NCI-H82 (cell line): ENCODE measurements around the gene RPUSD3.
"Not testable (repeated sequence)": the region's sequence is repeated elsewhere in the genome, so short reads cannot be mapped to it uniquely, and the experiment has no call there.

Experiments used
- DNase-seq: peaks from one replicate; lab custom pipeline; 2025; lab: John Stamatoyannopoulos, UW

RPUSD3 gene

DNA sequence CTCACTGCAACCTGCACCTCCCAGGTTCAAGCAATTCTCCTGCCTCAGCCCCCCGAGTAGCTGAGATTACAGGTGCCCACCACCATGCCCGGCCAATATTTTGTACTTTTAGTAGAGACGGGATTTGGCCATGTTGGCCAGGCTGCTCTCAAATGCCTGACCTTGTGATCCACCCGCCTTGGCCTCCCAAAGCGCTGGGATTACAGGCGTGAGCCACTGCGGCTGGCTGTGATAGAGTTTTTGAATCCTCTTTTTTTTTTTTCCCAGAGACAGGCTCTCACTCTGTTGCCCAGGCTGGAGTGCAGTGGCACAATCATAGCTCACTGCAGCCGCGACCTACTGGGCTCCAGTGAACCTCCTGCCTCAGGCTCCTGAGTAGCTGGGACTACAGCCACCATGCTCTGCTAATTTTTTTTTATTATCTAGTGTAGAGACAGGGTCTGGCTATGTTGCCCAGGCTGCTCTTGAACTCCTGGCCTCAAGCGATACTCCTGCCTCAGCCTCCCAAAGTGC, 21.4 kb upstream of the RPUSD3 start:
- not testable (repeated sequence) for DNase-seq

DNA sequence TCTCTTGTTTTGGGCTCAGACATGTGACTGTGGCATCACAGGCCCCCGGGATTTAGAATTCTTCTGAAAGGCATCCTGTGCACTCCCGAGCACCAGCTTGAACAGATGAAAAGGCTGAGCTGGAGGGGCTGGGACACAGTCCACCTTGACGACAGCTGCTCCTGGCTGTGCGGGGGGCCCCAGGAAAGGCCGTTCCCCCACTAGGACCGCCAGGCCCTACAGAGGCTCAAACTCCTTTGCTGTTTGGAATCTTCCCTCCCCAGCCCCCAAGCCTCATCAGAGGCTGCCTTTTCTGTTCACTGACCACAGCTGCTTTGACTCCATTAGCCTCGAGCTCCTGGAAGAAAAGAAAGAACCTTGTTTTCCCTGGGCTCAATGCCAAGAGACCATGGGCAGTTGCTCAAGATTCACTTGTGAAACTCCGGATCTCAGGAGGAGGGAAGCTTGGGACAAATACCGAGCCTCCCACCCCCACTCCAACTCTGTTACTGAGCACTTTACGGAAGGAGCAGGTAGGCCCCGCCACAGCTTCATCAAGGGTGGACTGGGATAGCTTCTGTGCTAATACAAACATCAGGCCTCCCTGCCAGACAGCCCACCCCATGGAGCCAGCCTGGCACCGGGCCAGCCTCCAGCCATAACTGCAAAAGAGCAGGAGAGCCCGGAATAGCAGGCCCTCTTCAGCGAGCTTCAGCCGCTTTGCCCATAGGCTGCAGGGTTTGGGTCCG, 20.6 kb upstream of the RPUSD3 start:
- peak; percentile 50 for DNase-seq

DNA sequence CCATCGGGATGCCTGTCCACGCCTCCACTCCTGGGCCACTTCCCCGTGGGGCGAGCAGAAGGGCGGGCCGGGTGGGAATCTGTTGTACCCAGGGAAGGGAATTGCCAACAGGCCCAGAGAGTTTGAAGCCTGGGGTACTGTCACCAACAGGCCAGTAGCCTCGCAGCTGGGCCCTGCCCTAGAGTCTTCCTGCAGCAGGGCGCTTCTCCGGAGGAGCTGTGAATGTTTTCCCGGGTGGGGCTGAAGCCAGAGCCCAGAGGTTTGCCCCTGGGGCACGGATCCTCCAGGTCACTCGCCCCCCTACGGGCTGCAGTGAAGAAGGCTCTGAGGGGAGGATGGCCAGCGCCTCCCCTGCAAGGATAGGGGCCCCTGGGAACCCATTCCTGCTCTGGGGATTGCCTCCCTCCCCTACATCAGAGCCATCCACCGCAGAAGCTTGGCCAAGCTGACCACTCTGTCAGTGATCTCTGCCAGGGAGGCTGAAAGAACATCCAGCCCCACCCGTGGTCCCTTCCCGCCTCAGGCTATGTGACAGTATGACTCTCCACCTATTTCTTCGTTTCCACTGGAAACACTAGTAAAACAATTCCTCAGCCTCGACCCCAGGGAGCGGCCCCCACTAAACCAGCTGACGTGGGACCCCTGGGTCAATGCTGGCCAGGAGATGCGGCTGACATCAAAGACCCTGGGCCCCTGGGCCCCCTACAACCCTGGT, 19.4 kb upstream of the RPUSD3 start:
- no peak for DNase-seq

DNA sequence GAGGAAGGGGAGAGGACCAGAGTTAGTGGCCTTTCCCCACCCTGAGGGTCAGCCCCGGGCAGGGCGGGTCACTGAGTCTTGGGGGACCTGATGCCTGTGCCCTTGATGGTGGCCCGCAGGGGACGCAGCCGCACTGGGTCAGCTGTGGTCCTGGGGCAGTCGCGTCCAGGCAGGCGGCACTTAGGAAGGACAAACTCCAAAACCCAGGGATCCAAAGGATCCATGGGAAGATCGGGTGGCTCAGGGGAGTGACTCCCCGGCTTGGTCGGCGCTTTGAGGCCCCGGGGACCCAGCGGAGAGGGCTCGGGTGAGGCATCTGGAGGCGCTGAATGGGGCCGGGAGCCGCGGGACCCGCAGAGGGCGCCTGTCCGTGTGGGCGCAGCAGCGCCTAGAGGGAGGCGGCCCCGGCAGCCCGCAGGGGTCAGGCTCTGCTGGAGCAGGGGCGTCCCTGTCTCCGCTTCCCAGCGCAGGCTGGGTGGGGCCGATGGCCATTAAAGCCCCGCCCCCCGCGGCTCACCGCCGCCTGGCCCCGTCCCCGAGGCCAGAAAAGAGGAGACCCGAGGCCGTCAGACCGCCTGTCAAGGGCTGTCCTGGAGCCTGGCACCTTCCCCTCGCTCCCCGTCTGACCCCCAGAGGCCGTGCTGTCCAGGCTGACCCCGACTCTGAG, 18.7 kb upstream of the RPUSD3 start:
- DNase-seq: no peak

DNA sequence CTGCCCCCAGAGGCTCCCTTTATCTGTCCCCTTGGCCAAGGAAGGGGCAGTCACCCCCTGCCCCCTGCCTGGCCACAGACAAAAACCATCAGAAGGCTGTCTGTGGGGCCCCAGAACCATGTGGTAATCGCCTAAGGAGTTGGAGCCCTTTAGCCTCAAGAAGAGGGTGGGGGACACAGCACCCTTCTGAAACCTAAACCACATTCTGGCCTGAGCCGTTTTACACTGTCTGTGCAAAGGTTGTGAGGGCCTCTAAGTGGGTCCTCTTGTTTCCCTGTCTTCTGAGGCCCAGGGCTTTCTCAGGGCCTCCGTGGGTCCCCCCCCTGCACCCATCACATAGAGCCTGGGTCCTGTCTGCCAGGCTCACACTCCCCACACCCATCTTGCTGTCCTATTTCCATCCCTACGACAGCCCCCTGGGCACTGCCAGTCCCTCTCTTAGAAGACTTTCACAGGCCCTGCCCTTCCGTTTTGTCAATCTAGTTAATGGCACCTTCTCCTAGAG, 17.9 kb upstream of the RPUSD3 start:
- no peak for DNase-seq

DNA sequence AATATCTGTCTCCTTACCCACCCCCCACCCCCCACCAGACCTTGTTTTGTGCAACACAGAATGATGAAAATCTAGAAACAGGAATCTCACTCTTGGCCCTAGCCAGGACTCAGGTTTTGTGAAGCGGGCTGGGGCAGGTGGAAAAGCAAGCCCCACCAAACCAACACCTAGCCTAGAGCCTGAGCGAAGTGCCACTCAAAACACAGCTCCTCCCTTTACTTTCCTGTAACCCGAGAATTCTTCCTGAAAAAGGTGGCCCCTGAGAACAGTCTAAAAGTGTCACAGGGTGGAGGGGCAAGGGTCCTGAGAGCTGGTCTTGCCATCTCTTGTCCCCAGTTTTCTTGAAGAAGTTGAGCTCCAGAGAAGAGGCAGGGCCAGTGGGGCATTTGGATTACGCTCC, 17.4 kb upstream of the RPUSD3 start:
- no peak for DNase-seq

DNA sequence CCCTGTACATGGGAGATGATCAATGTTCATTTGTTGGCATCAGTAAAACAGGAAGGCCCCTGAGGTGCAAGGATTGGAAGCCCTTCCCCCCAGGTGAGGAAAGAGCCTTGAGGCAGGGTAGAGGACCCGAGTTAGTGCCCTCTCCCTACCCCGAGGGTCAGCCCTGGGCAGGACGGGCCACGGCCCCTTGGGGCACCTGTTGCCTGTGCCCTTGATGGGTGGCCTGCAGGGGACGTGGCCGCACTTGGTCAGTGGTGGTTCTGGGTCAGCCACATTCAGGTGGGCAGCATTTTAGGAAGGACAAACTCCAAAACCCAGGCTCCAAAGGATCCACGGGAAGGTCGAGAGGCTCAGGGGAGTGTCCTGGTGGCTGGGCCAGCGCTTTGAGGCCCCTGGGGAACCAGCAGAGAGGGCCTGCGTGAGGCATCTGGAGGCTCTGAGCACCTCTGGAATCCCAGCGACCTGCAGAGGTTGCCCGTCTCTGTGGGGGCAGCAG, 15.8 kb upstream of the RPUSD3 start:
- no peak for DNase-seq

DNA sequence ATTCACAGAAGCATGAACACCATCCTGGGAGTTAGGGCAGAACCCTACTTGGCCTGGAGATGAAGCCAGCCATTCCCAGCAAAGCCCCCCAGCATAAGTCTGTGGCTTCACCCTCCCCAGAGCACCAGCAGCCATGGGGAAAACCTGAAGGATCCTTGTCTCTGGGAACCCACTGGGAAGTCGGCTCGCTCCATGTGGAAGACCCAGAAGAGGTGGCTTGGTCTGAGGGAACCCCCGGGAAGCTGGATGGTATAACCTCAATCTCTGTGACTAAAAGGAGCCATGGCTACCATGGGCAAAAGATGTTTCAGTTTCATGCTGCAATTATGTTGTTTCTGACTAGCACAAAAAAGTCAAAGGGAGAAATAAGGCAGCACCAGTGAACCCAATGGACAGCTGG, 11.8 kb upstream of the RPUSD3 start:
- DNase-seq: no peak

DNA sequence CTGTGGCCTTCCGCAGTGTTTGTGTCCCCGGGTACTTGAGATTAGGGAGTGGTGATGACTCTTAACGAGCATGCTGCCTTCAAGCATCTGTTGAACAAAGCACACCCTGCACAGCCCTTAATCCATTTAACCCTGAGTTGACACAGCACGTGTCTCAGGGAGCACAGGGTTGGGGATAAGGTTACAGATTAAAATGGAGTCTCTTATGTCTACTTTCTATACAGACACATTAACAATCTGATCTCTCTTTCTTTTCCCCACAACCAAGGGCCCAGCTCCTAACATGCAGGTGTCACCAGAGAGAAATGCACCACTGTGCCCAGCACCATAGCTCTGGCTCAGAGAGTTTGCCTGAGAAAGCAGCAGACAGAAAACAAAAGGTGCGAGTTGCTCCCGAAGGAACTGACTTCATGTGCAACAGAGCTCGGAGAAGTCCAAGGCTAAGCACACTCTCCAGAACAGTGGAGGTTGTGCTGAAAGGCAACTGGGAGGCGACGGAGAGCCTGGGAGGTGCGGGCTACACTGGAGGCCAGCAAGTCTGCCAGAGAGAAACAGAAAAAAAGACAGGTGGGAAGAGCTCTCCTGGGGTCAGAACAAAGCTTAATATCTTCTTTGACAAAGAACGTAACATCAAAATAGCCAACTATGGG, 10.6 kb upstream of the RPUSD3 start:
- peak; percentile 88 for DNase-seq

DNA sequence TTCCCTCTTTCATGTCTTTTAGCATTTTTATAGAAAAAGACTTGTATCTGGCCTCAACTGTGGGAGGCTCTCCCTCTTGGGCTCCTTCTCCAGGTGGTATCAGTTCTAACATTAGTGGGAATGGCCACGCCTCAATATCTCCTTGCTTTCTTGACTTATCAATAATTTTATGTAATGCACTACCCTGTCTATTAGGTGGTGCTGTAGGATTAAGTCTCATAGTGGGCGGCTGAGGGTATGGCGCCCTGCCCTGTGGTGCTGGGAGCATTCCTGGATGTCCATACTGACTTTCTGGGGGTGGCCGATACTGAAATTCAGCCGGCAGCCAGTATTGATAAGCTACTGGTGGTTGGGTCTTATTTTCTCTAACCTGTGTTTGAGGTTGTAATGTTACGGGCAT, 8.7 kb upstream of the RPUSD3 start:
- DNase-seq: no peak

DNA sequence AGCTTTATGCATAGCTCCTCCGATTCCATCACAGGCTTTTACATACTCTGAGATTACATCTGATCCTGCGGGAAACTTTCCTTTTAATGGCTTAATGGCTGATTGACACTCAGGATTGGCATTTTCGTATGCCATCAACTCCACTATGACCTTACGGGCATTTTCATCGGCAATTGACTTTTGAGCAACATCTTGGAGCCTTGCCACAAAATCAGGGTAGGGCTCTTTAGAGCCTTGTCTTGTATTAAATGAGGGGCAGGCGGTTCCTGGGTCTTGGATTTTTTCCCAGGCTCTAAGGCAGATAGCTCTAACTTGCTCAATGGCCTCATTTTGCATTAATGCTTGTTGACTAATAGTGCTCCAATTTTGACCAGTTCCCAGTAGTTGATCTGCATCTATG, 8.1 kb upstream of the RPUSD3 start:
- DNase-seq: not testable (repeated sequence)

DNA sequence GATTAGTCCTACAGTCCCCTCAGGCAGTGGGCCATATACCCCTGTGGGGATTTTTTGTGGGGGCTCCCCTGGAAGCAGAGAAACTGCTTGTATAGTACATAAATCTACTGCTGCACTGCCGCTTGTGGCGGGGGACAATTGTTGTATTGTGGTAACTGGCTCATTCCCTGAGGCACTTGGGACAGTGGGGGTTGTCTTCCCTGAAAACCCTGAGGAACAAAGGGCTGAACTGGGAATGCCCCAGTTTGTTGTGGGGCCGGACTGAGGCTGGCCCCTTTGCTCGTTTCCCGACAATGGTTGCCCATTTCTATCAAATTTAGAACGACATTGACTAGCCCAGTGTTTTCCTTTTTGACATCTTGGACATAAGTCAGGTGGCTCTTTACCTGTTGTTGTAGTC, 7.6 kb upstream of the RPUSD3 start:
- not testable (repeated sequence) for DNase-seq

DNA sequence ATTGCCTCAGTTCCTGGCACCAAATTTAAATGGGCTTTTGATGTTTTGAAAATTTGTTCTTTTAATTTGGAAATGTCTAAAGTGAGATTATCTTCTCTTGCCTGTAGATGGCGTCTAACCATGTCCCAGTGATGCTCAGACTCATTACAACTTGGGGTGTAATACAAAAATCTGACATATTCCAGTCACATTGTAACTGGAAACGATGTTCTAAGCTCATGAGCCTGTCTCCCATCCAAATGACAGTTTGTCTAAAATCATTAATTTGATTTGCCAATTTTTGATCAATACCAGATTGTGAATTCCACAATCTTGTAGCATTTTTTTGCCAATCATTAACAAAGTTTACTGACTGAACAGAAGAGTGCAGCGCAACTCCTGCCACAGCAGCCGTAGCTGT, 5.1 kb upstream of the RPUSD3 start:
- DNase-seq: peak; percentile 54

DNA sequence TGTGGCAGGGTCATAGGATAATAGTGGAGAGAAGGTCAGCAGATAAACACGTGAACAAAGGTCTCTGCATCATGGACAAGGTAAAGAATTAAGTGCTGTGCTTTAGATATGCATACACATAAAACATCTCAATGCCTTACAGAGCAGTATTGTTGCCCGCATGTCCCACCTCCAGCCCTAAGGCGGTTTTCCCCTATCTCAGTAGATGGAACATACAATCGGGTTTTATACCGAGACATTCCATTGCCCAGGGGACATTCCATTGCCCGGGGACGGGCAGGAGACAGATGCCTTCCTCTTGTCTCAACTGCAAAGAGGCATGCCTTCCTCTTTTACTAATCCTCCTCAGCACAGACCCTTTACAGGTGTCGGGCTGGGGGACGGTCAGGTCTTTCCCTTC, 4.1 kb upstream of the RPUSD3 start:
- DNase-seq: peak; percentile 20

DNA sequence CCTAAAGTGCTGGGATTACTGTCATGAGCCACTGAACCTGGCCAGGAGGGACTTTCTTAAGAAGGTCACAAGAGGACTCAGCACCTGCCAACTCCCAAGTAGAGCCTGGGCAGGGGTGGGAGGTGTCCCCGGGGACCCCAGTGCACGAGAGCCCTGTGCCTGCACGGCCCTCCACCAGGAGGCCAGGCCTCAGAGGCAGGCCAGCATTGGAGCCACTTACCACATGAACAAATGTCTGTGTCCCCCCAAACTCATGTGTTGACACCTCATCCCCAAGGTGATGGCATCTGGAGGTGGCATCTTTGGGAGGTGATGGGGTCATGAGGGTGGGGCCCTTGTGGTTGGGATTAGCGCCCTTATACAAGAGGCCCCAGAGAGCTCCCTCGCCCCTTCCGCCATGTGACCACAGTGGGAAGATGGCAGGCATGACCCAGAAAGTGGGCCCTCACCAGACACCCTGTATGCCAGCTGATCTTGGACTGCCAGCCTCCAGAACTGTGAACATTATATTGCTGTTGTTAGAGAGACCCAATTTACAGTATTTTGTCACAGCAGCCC, 3.2 kb upstream of the RPUSD3 start:
- DNase-seq: no peak

DNA sequence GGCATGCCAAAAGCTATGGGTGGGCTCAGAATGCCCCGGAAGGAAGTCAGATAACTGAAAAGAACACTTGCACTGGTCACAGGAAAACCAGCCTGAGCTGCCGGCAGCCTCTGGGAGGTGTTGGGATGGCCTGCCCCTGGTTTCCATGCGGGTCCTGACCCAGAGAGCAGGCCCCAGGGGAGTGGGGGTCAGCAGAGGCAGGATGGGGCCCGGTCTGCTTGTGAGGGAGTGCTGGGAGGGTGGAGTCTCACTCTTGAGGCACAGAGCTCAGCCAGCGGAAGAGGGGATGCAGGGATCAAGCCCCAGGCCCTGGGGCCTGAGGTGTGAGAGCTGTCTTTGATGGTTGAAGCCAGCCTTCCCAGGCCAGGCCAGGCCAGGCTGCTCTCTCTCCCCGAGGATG, 2.4 kb upstream of the RPUSD3 start:
- no peak for DNase-seq

DNA sequence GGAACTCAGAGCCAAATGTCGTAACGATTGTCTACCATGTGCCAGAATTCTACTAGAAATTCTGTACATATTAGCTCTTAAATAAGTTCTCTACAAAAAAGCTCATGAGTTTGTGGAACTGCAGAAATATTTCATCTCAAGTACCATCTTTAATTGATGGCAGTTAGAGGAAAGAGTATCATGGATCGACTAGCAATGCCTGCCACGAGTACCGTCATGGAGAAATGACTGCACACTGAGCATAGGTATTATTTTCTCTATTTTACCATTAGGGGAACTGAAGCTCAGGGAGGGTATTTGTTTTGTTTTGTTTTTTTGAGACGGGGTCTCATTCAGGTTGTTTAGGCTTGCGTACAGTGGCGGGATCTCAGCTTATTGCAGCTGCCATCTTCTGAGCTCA, 2.8 kb downstream of the RPUSD3 start:
- no peak for DNase-seq

DNA sequence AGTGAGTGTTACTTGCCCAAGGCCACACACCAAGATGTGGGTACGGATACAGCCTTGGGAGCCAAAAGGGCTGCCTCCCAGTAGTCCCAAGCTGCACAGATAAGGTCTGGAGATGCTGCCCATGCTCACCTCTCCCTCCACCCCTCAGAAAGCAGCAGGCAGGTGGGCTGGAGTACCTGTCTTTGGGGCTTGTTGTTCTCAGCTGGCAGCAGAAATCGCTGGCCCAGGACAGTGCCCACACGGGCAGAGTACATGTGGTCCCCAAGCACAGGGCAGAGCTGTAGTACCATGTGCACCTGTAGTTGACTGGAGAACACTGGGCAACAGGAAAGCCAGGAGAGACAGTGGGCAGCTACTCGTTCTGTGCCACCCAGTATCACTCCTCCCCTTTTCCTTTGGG, 5.0 kb downstream of the RPUSD3 start:
- DNase-seq: no peak

DNA sequence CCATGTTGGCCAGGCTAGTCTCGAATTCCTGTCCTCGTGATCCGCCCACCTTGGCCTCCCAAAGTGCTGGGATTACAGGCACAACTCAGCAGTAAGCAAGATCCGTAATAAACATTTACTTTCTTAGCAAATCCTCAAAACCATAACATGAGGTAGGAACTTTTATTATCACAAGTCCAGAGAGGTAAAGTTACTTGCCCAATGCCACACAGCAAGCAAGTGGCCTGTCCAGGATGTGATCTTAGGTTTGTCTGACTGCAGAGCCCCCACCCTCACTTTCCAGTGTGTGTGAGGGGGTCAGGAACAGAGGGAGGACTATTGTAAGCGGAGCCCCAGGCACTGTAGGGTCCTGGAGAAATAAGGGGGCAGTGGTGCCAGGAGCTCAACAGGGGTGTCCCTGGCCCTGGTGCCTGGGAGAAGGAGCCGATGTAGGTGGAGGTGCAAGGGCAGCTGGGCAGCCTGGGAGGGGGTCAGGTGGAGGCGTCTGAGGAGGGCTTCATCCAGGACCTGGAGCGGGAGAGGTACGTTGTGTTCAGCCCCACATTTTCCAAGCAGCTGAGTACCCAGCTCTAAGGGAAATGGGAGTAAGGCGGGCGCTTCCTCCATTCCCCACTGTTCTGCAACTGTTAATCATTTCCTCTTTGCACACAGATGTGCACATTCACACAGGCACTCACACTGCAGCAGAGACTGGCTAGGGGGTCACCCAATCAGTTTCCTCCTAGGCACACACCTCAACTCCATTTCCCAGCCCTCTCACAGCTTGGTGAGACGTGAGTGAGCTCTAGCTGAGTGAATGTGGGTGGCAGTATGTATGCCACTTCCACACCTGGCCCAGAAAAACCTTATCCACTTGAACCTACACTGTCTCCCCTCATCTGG, 5.9 kb downstream of the RPUSD3 start:
- DNase-seq: no peak

DNA sequence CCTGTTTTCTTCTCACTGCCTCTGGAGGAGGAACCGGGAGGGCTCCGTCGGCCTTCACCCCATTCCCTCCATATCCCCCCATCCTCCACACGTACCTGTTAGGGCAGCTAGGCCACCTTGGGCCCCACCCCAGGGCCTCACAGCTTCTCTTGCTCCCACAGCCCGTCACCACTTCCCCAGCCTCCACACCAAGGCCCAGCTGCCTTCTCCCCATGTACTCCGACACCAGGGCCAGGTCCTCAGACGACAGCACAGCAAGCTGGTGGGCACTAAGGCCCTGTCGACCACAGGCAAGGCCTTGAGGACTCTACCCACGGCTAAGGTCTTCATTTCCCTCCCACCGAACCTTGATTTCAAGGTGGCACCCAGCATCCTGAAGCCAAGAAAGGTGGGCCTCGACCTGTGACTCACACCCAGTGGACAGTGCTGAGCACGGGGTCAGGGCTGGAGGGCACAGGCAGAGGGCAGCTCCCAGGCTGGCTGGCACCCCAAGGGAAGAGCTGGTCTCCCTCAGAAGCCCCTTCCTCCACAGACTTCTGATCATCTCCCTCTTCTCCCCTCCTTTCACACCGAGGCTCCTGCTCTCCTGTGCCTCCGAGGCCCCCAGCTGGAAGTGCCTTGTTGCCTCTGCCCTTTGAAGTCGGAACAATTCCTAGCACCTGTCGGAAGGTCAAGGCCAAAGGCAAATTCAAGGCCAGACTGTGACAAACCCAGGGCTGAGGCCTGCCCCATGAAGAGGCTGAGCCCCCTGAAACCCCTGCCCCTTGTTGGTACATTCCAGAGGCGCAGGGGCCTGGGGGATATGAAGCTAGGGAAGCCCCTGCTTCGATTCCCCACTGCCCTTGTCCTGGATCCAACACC, 9.1 kb downstream of the RPUSD3 start:
- no peak for DNase-seq
